Right lobe of liver (tissue), 6 donors: ENCODE measurements around the gene PLLP. TPM values are rescaled to one million over a fixed set of nuclear protein-coding genes. Genes with fewer than 3 reads are reported as not detected.

ENCODE experiments used
- ATAC-seq, 4 donors: fragments of 200-7000 bp; cut with Tn5 transposase; one replicate each; pipeline ENCODE4 v1.9.1; 2020; ENCODE audit warnings: mild to moderate bottlenecking in 4 of 4, moderate library complexity in 4 of 4
- DNase-seq, 3 donors: peaks; one replicate each; pipeline ENCODE4 v3.0.0-alpha.2; 2020
- H3K27ac ChIP-seq, 3 donors: fragments of 200-600 bp; one replicate each; pipeline ENCODE4 v1.8.0; 2022
- H3K27me3 ChIP-seq, 2 donors: fragments of 200-600 bp; one replicate each; pipeline ENCODE4 v1.8.0; 2022
- H3K36me3 ChIP-seq, 4 donors: fragments of 200-600 bp; sonication (generic) in 1 of 4; one replicate each; pipeline versions ENCODE4 v1.5.1 to v1.8.0; 2017 to 2022; ENCODE audit warnings: control low read depth in 1 of 4
- H3K4me1 ChIP-seq, 4 donors: fragments of 200-600 bp; sonication (generic) in 1 of 4; one replicate each; pipeline versions ENCODE4 v1.5.1 to v1.8.0; 2017 to 2022; ENCODE audit warnings: control low read depth in 1 of 4
- H3K4me3 ChIP-seq, 3 donors: fragments of 200-600 bp; one replicate each; pipeline ENCODE4 v1.8.0; 2022
- H3K9me3 ChIP-seq, 4 donors: fragments of 200-600 bp; sonication (generic) in 1 of 4; one replicate each; pipeline versions ENCODE4 v1.5.1 to v1.8.0; 2017 to 2022; ENCODE audit warnings: control low read depth in 1 of 4
- POLR2A ChIP-seq: fragments of 450-650 bp; IDR thresholded peaks from one replicate; pipeline ENCODE4 v1.6.1; 2017; ENCODE audit warnings: antibody characterized with exemption, mild to moderate bottlenecking
- WGBS: methylation state at CpG from one replicate; pipeline ENCODE4 v1.1.6; 2018; ENCODE audit warnings: low coverage, low lambda C conversion rate; ENCODE audit not compliant: insufficient coverage; ENCODE audit errors: missing lambda C conversion rate; 5-methylcytosine and 5-hydroxymethylcytosine counted together
- intact Hi-C, 2 donors: fragments of 100-400 bp; cut with DNase I; formaldehyde crosslinking; loops; one replicate each; pipeline versions ENCODE4 v1.11.2 to v1.14.1; 2022
- small RNA-seq, 2 experiments: library from RNA; depleted of rRNA; stranded (forward); fragments of <200 nt; gene quantifications; one replicate each; pipeline ENCODE3, GENCODE V24; 2016
- total RNA-seq, 6 experiments: library from RNA; depleted of rRNA in 2 of 6; stranded (reverse); fragments of >200 nt in 2 of 6; fragmentation: NEBNext Ultra II Directional in 3 of 6; extraction: Animal tissue kit (Norgen Biotek cat#: 25700) in 3 of 6; gene quantifications; one replicate each; pipeline versions ENCODE4 v1.1.0 to v1.2.4, GENCODE V29; 2016 to 2023
- TF ChIP-seq, protein P1 (sequence below), 4 donors: fragments of 200-600 bp in 3 of 4; fragments of 450-650 bp in 1 of 4; IDR thresholded peaks; one replicate each; pipeline versions ENCODE4 v1.5.1 to v1.8.0; 2016 to 2022; ENCODE audit warnings: antibody characterized with exemption in 4 of 4, mild to moderate bottlenecking in 2 of 4
- donor health status: DM: no; HTN: yes; CAD: no.
- donor health status: DM: no; HTN: no; CAD: no.
- donor health status: DM: no; HTN: no; CAD: no.
- donor health status: DM: no; HTN: yes; CAD: no.
- donor health status: DM: no; HTN: yes; CAD: no.

PLLP gene
- total RNA-seq, 6 experiments from 2014 or later: 2.1 to 7.4 (median 3.8) TPM

DNA sequence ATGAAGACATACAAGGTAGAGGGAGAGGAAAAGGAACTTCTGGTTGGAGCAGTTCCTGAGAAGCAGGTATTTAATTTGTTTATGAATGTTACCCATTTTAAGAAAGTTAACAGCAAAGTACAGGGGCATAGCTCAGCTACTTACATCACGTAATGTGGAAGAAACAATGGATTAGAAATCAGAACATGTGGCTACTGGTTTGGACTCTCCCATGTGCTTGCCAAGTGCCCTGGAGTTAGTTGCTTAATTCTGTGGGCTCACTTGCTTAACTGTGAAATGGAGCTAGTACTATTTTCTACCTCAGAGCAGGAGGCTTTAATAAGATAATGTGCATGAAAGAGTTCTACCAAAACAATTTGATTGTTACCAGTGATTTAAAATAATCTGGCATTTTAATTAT lies 71.0 kb downstream of the PLLP start:
- no peaks in the 10 kb centered on the region for H3K27me3 ChIP-seq
- no peak overlapping the region for H3K4me3 ChIP-seq
- H3K27ac ChIP-seq: no peak overlapping the region
- peaks cover 0 to 5% (median 0%) of the 10 kb centered on the region in 4 donors for H3K9me3 ChIP-seq
- peaks cover 0 to 78% (median 45%) of the 10 kb centered on the region in 4 donors for H3K36me3 ChIP-seq
- intact Hi-C loops: no loop called here
- WGBS: 67% methylated on average over 1 of the region's 1 CpG
- H3K4me1 ChIP-seq: no peaks in the 10 kb centered on the region
- DNase-seq: peak in 1 of 3 donors; percentile 60
- ATAC-seq: peak in 1 of 4 donors; percentile 74
- TF ChIP-seq, protein P1, sequence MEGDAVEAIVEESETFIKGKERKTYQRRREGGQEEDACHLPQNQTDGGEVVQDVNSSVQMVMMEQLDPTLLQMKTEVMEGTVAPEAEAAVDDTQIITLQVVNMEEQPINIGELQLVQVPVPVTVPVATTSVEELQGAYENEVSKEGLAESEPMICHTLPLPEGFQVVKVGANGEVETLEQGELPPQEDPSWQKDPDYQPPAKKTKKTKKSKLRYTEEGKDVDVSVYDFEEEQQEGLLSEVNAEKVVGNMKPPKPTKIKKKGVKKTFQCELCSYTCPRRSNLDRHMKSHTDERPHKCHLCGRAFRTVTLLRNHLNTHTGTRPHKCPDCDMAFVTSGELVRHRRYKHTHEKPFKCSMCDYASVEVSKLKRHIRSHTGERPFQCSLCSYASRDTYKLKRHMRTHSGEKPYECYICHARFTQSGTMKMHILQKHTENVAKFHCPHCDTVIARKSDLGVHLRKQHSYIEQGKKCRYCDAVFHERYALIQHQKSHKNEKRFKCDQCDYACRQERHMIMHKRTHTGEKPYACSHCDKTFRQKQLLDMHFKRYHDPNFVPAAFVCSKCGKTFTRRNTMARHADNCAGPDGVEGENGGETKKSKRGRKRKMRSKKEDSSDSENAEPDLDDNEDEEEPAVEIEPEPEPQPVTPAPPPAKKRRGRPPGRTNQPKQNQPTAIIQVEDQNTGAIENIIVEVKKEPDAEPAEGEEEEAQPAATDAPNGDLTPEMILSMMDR (IDR thresholded peaks at IDR 0.05): no peak
- no peak for TF ChIP-seq POLR2A

DNA sequence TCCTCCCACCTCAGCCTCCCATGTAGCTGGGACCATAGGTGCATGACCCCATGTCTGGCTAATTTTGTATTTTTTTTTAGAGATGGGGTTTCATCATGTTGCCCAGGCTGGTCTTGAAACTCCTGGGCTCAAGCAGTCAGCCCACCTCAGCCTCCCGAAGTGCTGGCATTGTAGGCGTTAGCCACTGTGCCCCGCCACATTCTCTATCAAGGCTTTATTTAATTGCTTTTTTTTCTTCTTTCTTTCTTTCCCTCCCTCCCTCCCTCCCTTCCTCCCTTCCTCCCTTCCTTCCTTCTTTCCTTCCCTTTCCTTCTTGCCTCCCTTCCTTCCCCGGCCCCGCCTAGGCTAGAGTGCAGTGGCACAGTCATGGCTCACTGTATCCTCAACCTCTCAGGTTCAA lies 74.7 kb downstream of the PLLP start:
- no peak overlapping the region for H3K4me3 ChIP-seq
- DNase-seq: no peak
- 91% methylated on average over 5 of the region's 5 CpGs for WGBS
- H3K4me1 ChIP-seq: no peaks in the 10 kb centered on the region
- H3K27ac ChIP-seq: no peak overlapping the region
- no peaks in the 10 kb centered on the region for H3K27me3 ChIP-seq
- peaks cover 0 to 80% (median 35%) of the 10 kb centered on the region in 4 donors for H3K36me3 ChIP-seq
- ATAC-seq: no peak
- intact Hi-C loops: no loop called here
- no peak for TF ChIP-seq POLR2A
- TF ChIP-seq, protein P1 (IDR thresholded peaks at IDR 0.05): no peak
- no peaks in the 10 kb centered on the region for H3K9me3 ChIP-seq

DNA sequence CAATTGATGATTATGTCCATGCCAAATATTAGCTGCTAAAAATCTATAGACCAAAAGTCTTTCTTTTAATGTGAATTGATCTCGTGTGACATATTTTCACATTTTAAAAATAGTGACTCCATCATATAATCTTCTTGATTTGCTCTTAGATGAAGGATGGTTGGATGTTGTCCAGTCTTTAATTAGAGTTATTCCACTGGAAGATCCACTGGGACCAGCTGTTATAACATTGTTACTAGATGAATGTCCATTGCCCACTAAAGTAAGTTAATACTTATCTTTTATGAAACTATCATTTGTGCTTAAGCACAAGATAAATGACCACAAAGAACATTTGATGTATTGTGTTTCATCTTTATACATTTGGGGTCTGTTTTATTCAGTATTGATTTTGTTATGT lies 75.5 kb downstream of the PLLP start:
- Histone ChIP-seq H3K9me3 (no peaks in the 10 kb centered on the region), H3K36me3 (peaks cover 0 to 79% (median 27%) of the 10 kb centered on the region in 4 donors)
- 100% methylated on average over 1 of the region's 1 CpG for WGBS

More for the DNA sequence above, 75.5 kb downstream of the PLLP start:
- no peaks in the 10 kb centered on the region for H3K4me1 ChIP-seq
- TF ChIP-seq, protein P1 (IDR thresholded peaks at IDR 0.05): no peak
- no peak for TF ChIP-seq POLR2A
- intact Hi-C loops: no loop called here
- DNase-seq (no peak), ATAC-seq (no peak)
- H3K4me3 ChIP-seq: no peak overlapping the region
- no peaks in the 10 kb centered on the region for H3K27me3 ChIP-seq
- H3K27ac ChIP-seq: no peak overlapping the region

Small RNA genes lying within 50 kb of the gene (small RNA-seq; reads per million reads assigned to genes)
- gene AC108081.1: 0 reads per million in 2 experiments

Other genes starting within 250 kb of the PLLP start
- 10 to 100 TPM in 3 of 6 experiments, 1 to 10 TPM in 3; 4.0 to 10.9 (median 9.7) TPM for gene CPNE2, start 192.1 kb downstream of the PLLP start, total RNA-seq
- gene PSME3IP1, start 98.6 kb downstream of the PLLP start, total RNA-seq: 10 to 100 TPM; 26.2 to 61.8 (median 34.5) TPM
- gene RSPRY1, start 98.3 kb downstream of the PLLP start, total RNA-seq: 10 to 100 TPM; 18.0 to 26.1 (median 22.9) TPM
- gene ARL2BP, start 39.4 kb downstream of the PLLP start, total RNA-seq: 10 to 100 TPM; 19.3 to 26.8 (median 22.0) TPM
- gene CCL22, start 74.1 kb upstream of the PLLP start, total RNA-seq: under 1 TPM in 2 of 6 experiments, not detected in 4; 0.12 to 0.16 TPM
- gene CX3CL1, start 87.8 kb upstream of the PLLP start, total RNA-seq: 10 to 100 TPM in 3 of 6 experiments, 1 to 10 TPM in 3; 3.3 to 20.5 (median 9.8) TPM
- not detected for gene CCL17, start 120.1 kb upstream of the PLLP start, total RNA-seq
- gene CIAPIN1, start 162.7 kb upstream of the PLLP start, total RNA-seq: 10 to 100 TPM; 23.3 to 27.4 (median 23.9) TPM
- 10 to 100 TPM; 43.2 to 81.4 (median 55.3) TPM for gene COQ9, start 162.8 kb upstream of the PLLP start, total RNA-seq
- 10 to 100 TPM; 27.7 to 70.2 (median 35.4) TPM for gene POLR2C, start 178.0 kb upstream of the PLLP start, total RNA-seq
- gene DOK4, start 201.8 kb upstream of the PLLP start, total RNA-seq: 10 to 100 TPM; 20.0 to 62.1 (median 36.7) TPM